Measurements from ENCODE around the gene OR5T3.
"Not testable (repeated sequence)": the region's sequence is repeated elsewhere in the genome, so short reads cannot be mapped to it uniquely, and the experiment has no call there.

The OR5T3 gene

DNA sequence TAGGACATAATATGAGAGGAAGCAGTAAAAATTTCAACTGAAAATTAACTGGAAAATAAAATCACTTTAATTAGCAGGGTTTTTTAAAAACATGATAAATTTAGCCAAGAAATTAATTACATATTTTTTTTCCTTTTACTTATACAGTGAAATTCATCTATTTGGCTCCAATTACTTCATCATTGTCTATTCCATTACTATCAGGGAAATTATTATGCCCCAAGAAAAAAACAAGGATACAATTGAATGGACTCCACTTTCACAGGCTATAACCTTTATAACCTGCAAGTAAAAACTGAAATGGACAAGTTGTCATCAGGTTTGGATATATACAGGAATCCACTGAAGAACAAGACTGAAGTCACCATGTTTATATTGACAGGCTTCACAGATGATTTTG lies at the start of gene OR5T3:
OR5T3 (plus strand) TSS at position 301 of the 400 bp plus-strand sequence; CDS start at position 301, 0 bp downstream.
- DNase-seq (ENCODE audit: extremely low read depth in 1 of 2, low read depth in 1 of 2) = no peak

DNA sequence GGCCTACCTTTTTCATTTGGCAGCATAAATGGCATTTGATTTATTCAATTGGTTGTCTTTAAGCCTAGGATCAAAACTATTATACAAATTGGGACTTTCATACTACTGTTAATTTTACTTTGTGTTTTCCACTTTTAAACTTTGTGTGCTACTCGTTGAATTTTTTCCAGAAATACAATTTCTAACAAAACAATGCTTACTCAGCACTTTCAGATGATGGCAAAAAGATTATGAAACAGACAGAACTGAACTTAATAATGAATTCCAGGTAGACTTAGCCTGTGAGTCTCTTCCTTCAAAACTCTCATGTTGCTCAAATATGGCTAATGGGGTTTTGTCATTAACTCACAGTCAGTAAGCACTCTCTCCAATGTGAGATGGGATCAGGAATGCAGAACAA lies 44.3 kb upstream of the OR5T3 start:
- DNase-seq (ENCODE audit: extremely low read depth in 1 of 2, low read depth in 1 of 2) = no peak

DNA sequence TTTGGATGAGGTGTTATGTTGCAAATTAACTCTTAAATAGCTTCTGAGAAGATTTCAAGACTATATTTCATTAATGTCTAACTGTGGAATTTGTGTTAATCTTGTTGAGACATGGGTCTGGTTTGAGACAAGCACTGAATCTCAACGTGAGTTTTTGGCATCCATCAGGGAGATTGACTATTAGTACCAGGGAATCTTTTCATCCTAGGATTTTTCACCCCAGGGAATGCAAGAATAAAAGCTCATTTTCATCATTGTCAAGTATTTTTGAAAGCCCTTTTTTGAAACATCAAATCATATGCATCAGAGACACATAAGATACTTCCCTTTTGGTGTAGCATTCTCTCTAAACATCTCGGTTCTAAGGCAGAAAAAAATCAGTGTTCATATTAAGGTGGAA lies 37.5 kb upstream of the OR5T3 start:
- DNase-seq (ENCODE audit: extremely low read depth in 1 of 2, low read depth in 1 of 2) = no peak

DNA sequence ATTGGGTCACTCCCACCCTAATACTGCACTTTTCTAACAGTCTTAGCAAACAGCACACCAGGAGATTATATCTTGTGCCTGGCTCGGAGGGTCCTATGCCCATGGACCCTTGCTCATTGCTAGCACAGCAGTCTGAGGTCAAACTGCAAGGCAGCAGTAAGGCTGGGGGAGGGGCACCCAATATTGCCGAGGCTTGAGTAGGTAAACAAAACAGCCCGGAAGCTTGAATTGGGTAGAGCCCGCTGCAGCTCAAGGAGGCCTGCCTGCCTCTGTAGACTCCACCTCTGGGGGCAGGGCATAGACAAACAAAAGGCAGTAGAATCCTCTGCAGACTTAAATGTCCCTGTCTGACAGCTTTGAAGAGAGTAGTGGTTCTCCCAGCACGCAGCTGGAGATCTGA lies 32.3 kb upstream of the OR5T3 start:
- DNase-seq (ENCODE audit: extremely low read depth in 1 of 2, low read depth in 1 of 2) = not testable (repeated sequence)

DNA sequence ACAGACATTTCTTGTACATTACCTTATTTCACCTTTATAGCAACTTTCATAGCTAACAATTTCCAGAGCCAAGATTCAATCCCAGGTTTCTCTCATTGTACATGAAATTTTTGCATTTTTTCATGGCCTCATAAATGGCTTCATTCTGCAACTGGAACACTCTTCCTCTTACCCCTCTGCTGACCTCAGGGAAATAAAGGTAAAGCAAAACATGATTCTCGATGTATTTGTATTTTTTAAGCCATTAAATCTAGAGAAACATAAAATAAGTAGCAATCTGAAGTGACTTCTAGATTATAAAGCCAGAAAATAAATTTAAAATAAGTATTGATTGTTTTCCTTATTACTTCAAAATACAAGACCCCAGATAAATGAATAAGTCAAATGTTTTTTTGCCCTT lies 17.9 kb upstream of the OR5T3 start, which contains the start of gene OR5T2:
OR5T2 (minus strand) TSS at position 101 of the 400 bp plus-strand sequence. CDS start 1,193 bp downstream, outside the sequence.
- no peak for DNase-seq (ENCODE audit: extremely low read depth in 1 of 2, low read depth in 1 of 2)

DNA sequence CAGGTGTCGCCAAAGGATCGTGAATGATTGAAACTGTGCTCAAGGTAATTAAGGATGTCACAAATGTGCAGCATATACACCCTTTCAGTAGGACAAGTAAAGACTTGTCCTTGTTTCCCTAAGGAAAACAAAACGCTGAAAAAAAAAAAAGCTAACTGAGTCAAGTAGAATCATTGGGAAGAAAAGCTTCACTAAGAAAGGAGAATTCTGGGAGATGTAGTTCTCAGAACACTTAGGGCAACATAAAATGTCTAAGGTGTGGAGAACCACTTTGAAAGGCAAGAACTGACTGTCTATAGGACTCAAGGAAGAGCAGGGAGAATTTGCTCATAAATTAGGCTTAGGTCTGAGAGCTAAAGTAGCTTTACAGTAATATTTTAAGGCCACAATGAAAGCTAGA lies 19.0 kb downstream of the OR5T3 start:
- DNase-seq (ENCODE audit: extremely low read depth in 1 of 2, low read depth in 1 of 2) = no peak

DNA sequence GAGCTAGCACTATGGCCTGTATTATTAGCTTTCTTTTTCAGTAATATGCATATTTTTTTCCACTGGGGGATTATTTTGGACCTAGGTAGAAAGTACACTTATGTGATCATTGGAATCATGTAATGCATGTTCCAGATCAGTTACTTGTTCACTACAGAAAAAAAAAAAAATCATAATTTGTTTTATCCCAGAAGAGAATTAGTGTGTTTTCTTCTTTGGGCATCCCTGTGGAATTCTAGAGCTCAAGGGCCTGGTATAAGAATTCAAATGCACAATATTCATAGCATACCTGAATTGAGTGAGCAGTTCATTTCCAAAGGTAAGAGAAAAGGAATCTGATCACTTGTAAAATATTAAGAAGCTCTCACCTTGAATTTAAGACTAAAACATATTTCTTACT lies 21.8 kb downstream of the OR5T3 start, which contains the start of gene OR5T1:
OR5T1 (plus strand) TSS at position 301 of the 400 bp plus-strand sequence. CDS start 1,485 bp downstream, outside the sequence.
- no peak for DNase-seq (ENCODE audit: extremely low read depth in 1 of 2, low read depth in 1 of 2)

DNA sequence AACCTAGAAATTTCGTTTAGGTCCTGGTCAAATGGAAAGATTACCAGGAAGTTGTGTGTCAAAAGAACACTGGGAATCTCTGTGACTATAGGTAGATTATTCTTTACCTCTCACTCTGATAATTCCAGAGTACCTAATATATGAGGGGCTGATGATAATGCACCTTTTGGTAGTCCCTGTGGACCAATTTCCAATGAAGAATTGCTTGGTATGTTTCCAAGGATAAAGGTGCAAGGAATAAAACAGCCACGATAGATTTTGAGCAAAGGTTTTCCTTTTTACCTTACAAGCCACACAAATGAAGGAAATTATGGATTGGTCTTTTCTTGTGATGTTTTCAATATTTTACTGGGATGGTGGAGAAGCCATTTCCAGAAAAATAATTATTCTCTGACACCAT lies 40.1 kb downstream of the OR5T3 start, which contains the start of gene OR8H1:
OR8H1 (minus strand) TSS at position 101 of the 400 bp plus-strand sequence. CDS start 1,192 bp downstream, outside the sequence.
- DNase-seq (ENCODE audit: extremely low read depth in 1 of 2, low read depth in 1 of 2) = no peak

DNA sequence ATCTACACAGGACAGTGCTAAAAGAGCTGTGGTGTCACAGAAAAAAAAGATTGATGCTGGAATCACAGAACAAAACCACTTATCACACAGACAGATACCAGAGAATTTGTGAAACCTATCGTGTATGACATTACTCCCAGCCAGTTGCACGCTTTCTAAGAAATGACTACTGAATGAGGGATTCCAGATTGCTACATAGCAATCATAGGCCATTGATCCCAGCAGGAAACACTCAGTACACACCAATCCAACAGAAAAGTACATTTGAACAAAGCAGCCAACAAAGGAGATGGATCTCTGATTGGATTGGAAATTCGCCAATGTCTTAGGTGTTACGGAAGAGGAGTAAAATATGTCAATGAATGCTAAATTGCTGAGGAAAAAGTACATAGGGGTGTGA lies 44.8 kb downstream of the OR5T3 start:
- DNase-seq (ENCODE audit: extremely low read depth in 1 of 2, low read depth in 1 of 2) = no peak
